DOHH2 (cell line): ENCODE results near the gene SDHAF4.

ENCODE experiments used
- EZH2phosphoT487 ChIP-seq: fragments of 200-600 bp; sonication (generic); IDR thresholded peaks from 2 replicates; pipeline ENCODE4 v1.6.1; 2017; ENCODE audit warnings: borderline replicate concordance, mild to moderate bottlenecking, antibody characterized with exemption, low read length, moderate library complexity, mixed read lengths
- TF ChIP-seq, protein P1 (sequence below): fragments of 200-600 bp; sonication (generic); IDR thresholded peaks from one replicate; pipeline ENCODE4 v1.5.1; 2014; ENCODE audit warnings: antibody characterized with exemption, mild to moderate bottlenecking, low read depth, low read length; ENCODE audit not compliant: poor library complexity, severe bottlenecking

DNA sequence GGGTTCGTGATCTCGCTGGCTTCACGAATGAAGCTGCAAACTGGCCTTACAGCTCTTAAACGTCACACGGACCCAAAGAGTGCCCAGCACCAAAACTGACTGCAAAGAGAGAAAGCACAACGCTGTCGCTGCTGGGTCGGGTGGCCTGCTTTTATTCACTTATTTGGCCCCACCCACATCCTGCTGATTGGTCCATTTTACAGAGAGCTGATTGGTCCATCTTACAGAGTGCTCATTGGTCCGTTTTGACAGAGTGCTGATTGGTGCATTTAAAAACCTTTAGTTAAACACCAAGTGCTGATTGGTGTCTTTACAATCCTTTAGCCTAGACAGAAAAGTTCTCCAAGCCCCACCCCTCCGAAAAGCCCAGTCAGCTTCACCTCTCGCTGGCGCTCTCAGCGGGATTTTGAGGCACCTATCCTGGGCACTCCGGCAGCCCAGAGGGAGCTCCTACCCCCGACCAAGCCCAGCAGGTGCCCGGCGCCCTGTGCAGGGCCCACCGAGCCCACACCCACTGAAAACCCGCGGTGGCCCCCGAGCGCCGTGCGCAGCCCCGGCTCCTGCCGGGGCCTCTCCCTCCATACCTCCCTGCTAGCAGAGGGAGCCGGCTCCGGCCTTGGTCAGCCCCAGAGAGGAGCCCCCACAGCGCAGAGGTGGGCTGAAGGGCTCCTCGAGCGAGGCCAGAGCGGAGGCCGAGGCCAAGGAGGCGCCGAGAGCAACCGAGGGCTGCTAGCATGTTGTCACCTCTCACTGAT, 60.9 kb downstream of the SDHAF4 start:
- TF ChIP-seq, protein P1, sequence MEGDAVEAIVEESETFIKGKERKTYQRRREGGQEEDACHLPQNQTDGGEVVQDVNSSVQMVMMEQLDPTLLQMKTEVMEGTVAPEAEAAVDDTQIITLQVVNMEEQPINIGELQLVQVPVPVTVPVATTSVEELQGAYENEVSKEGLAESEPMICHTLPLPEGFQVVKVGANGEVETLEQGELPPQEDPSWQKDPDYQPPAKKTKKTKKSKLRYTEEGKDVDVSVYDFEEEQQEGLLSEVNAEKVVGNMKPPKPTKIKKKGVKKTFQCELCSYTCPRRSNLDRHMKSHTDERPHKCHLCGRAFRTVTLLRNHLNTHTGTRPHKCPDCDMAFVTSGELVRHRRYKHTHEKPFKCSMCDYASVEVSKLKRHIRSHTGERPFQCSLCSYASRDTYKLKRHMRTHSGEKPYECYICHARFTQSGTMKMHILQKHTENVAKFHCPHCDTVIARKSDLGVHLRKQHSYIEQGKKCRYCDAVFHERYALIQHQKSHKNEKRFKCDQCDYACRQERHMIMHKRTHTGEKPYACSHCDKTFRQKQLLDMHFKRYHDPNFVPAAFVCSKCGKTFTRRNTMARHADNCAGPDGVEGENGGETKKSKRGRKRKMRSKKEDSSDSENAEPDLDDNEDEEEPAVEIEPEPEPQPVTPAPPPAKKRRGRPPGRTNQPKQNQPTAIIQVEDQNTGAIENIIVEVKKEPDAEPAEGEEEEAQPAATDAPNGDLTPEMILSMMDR, result no peak
- no peak for TF ChIP-seq EZH2phosphoT487
